GM23338 (cell line): Measurements from ENCODE around the gene KCNQ1OT1. TPM values are rescaled to one million over a fixed set of nuclear protein-coding genes. Genes with fewer than 3 reads are reported as not detected.

Experiments
- ATAC-seq: fragments of 200-7000 bp; cut with Tn5 transposase; 3 replicates; pipeline ENCODE4 v1.9.1; 2020
- DNase-seq: peaks from one replicate; pipeline ENCODE4 v3.0.0-alpha.2; 2015; ENCODE audit warnings: low spot score
- H2AFZ ChIP-seq: fragments of 200-600 bp; sonication (generic); 2 replicates; pipeline ENCODE4 v1.8.0; 2016; ENCODE audit warnings: antibody characterized with exemption, mild to moderate bottlenecking, moderate library complexity
- H3F3A ChIP-seq: fragments of 200-600 bp; sonication (generic); replicated peaks from 2 replicates; pipeline ENCODE4 v1.8.0; 2017; ENCODE audit warnings: antibody characterized with exemption, mixed run types, low read depth
- H3K27ac ChIP-seq: fragments of 200-600 bp; sonication (generic); 2 replicates; pipeline ENCODE4 v1.6.1; 2016; ENCODE audit warnings: low read depth
- H3K27me3 ChIP-seq: fragments of 200-600 bp; sonication (generic); 2 replicates; pipeline ENCODE4 v1.8.0; 2016; ENCODE audit warnings: mild to moderate bottlenecking, mixed run types, moderate library complexity; ENCODE audit not compliant: insufficient read depth
- H3K36me3 ChIP-seq: fragments of 200-600 bp; sonication (generic); 2 replicates; pipeline ENCODE4 v1.8.0; 2016; ENCODE audit warnings: mild to moderate bottlenecking; ENCODE audit not compliant: insufficient read depth
- H3K4me1 ChIP-seq: fragments of 200-600 bp; sonication (generic); 2 replicates; pipeline ENCODE4 v1.8.0; 2016; ENCODE audit warnings: mild to moderate bottlenecking, moderate library complexity; ENCODE audit not compliant: insufficient read depth
- H3K4me2 ChIP-seq: fragments of 200-600 bp; sonication (generic); 2 replicates; pipeline ENCODE4 v1.7.1; 2017; ENCODE audit warnings: mixed run types
- H3K4me3 ChIP-seq: fragments of 200-600 bp; sonication (generic); 2 replicates; pipeline ENCODE4 v1.6.1; 2016; ENCODE audit warnings: mixed run types
- H3K79me2 ChIP-seq: fragments of 200-600 bp; sonication (generic); replicated peaks from 2 replicates; pipeline ENCODE4 v1.8.0; 2017; ENCODE audit warnings: mild to moderate bottlenecking; ENCODE audit not compliant: insufficient read depth
- H3K9me2 ChIP-seq: fragments of 200-600 bp; sonication (generic); 2 replicates; pipeline ENCODE4 v1.8.0; 2017; ENCODE audit not compliant: insufficient read depth
- H4K20me1 ChIP-seq: fragments of 200-600 bp; sonication (generic); replicated peaks from 2 replicates; pipeline ENCODE4 v1.8.0; 2017; ENCODE audit warnings: mild to moderate bottlenecking; ENCODE audit not compliant: insufficient read depth
- H3K27ac Mint-ChIP-seq: 2 replicates; pipeline ENCODE4 v1.8.0; 2020; ENCODE audit warnings: inconsistent platforms, mild to moderate bottlenecking, moderate library complexity, mixed read lengths
- H3K27me3 Mint-ChIP-seq: 3 replicates; pipeline ENCODE4 v1.8.0; 2022; ENCODE audit warnings: low read depth, mild to moderate bottlenecking, moderate library complexity, mixed read lengths, inconsistent platforms; ENCODE audit not compliant: insufficient read depth, poor library complexity
- H3K36me3 Mint-ChIP-seq: 3 replicates; pipeline ENCODE4 v1.8.0; 2021; ENCODE audit warnings: low read depth, mild to moderate bottlenecking, inconsistent platforms, moderate library complexity, mixed read lengths
- H3K4me1 Mint-ChIP-seq: 3 replicates; pipeline ENCODE4 v1.8.0; 2020; ENCODE audit warnings: mild to moderate bottlenecking, inconsistent platforms, mixed read lengths
- H3K4me3 Mint-ChIP-seq: 3 replicates; pipeline ENCODE4 v1.8.0; 2021; ENCODE audit warnings: moderate library complexity, mild to moderate bottlenecking, inconsistent platforms, mixed read lengths
- H3K9me3 Mint-ChIP-seq: 3 replicates; pipeline ENCODE4 v1.8.0; 2020; ENCODE audit warnings: moderate library complexity, mild to moderate bottlenecking, inconsistent platforms, mixed read lengths
- CREB1 ChIP-seq: fragments of 250-450 bp; sonication (Bioruptor Pico); IDR thresholded peaks from 2 replicates; pipeline ENCODE4 v1.5.0; 2020; ENCODE audit warnings: low read depth, mild to moderate bottlenecking, moderate library complexity
- ETS1 ChIP-seq: IDR thresholded peaks from 2 replicates; pipeline ENCODE4 v1.6.1; 2016; ENCODE audit warnings: antibody characterized with exemption
- EZH2 ChIP-seq: fragments of 200-600 bp; sonication (generic); IDR thresholded peaks from one replicate; pipeline ENCODE4 v1.8.0; 2017; ENCODE audit warnings: antibody characterized with exemption, mild to moderate bottlenecking, low read depth; ENCODE audit not compliant: unreplicated experiment
- EZH2phosphoT487 ChIP-seq: fragments of 200-600 bp; sonication (generic); IDR thresholded peaks from one replicate; pipeline ENCODE4 v1.8.1; 2018; ENCODE audit warnings: antibody characterized with exemption; ENCODE audit not compliant: unreplicated experiment
- JUNB ChIP-seq: IDR thresholded peaks from one replicate; pipeline ENCODE4 v1.6.1; 2016; ENCODE audit warnings: antibody characterized with exemption; ENCODE audit not compliant: unreplicated experiment
- NANOG ChIP-seq: IDR thresholded peaks from 2 replicates; pipeline ENCODE4 v1.6.1; 2016; ENCODE audit warnings: antibody characterized with exemption, borderline replicate concordance
- POLR2AphosphoS5 ChIP-seq: IDR thresholded peaks from 2 replicates; pipeline ENCODE4 v1.6.1; 2016; ENCODE audit warnings: antibody characterized with exemption, low read depth
- STAT1 ChIP-seq: IDR thresholded peaks from one replicate; pipeline ENCODE4 v1.6.1; 2016; ENCODE audit warnings: antibody characterized with exemption; ENCODE audit not compliant: unreplicated experiment
- ZNF114 ChIP-seq: fragments of 250-450 bp; sonication (Bioruptor Pico); IDR thresholded peaks from 2 replicates; pipeline ENCODE4 v1.5.0; 2020; ENCODE audit warnings: mild to moderate bottlenecking, moderate library complexity
- ZNF331 ChIP-seq: fragments of 250-450 bp; sonication (Bioruptor Pico); IDR thresholded peaks from 2 replicates; pipeline ENCODE4 v1.5.0; 2020; ENCODE audit warnings: low read depth, mild to moderate bottlenecking, moderate library complexity
- polyA plus RNA-seq: library from polyadenylated mRNA; unstranded; fragments of >200 nt; fragmentation: Nextera tagmentation; extraction: Ambion mirVana; gene quantifications from 2 replicates; pipeline ENCODE4 v1.2.1, GENCODE V29; 2016
- total RNA-seq: library from RNA; depleted of rRNA; stranded (reverse); fragments of >200 nt; shearing (Covaris generic); gene quantifications from 2 replicates; pipeline ENCODE4 v1.2.3, GENCODE V29; 2014
- TF ChIP-seq, protein P1 (sequence below): fragments of 250-450 bp; sonication (Bioruptor Pico); IDR thresholded peaks from 2 replicates; pipeline ENCODE4 v1.5.0; 2020; ENCODE audit warnings: mild to moderate bottlenecking, moderate library complexity
- TF ChIP-seq, protein P2 (sequence below), 2 experiments: fragments of 200-600 bp in 1 of 2; sonication (generic) in 1 of 2; conservative IDR thresholded peaks; 2 replicates each; pipeline versions ENCODE4 v1.5.1 to v1.6.1; 2016 to 2017; ENCODE audit warnings: antibody characterized with exemption in 2 of 2, low read depth in 2 of 2, mild to moderate bottlenecking in 2 of 2, moderate library complexity in 1 of 2
- TF ChIP-seq, protein P3 (sequence below): IDR thresholded peaks from one replicate; pipeline ENCODE4 v1.6.1; 2018; ENCODE audit warnings: antibody characterized with exemption; ENCODE audit not compliant: unreplicated experiment

Gene KCNQ1OT1
- total and polyA plus RNA-seq, 2 experiments from 2014 or later: 1.5 to 4.2 TPM

GRCh38 chr11:2744166-2744565 is 44.4 kb upstream of the KCNQ1OT1 start:
- Histone ChIP-seq H3F3A (no peaks in the 10 kb centered on the region), H3K36me3 (no peaks in the 10 kb centered on the region), H3K27ac (no peak overlapping the region), H4K20me1 (no peaks in the 10 kb centered on the region), H3K9me2 (no peaks in the 10 kb centered on the region), H2AFZ (no peak overlapping the region), H3K4me2 (no peak overlapping the region), H3K79me2 (no peaks in the 10 kb centered on the region), H3K27me3 (peaks cover 17% of the 10 kb centered on the region), H3K4me3 (no peak overlapping the region), H3K4me1 (no peaks in the 10 kb centered on the region)
- Mint-ChIP-seq H3K4me3 (no peak overlapping the region), H3K9me3 (peaks cover 3% of the 10 kb centered on the region; the same call in 1 of the 3 replicates), H3K27me3 (peaks cover 38% of the 10 kb centered on the region), H3K27ac (no peak overlapping the region), H3K4me1 (no peaks in the 10 kb centered on the region; the same call in 2 of the 3 replicates), H3K36me3 (no peaks in the 10 kb centered on the region)
- ATAC-seq (no peak), DNase-seq (no peak)
- TF ChIP-seq, protein P1, sequence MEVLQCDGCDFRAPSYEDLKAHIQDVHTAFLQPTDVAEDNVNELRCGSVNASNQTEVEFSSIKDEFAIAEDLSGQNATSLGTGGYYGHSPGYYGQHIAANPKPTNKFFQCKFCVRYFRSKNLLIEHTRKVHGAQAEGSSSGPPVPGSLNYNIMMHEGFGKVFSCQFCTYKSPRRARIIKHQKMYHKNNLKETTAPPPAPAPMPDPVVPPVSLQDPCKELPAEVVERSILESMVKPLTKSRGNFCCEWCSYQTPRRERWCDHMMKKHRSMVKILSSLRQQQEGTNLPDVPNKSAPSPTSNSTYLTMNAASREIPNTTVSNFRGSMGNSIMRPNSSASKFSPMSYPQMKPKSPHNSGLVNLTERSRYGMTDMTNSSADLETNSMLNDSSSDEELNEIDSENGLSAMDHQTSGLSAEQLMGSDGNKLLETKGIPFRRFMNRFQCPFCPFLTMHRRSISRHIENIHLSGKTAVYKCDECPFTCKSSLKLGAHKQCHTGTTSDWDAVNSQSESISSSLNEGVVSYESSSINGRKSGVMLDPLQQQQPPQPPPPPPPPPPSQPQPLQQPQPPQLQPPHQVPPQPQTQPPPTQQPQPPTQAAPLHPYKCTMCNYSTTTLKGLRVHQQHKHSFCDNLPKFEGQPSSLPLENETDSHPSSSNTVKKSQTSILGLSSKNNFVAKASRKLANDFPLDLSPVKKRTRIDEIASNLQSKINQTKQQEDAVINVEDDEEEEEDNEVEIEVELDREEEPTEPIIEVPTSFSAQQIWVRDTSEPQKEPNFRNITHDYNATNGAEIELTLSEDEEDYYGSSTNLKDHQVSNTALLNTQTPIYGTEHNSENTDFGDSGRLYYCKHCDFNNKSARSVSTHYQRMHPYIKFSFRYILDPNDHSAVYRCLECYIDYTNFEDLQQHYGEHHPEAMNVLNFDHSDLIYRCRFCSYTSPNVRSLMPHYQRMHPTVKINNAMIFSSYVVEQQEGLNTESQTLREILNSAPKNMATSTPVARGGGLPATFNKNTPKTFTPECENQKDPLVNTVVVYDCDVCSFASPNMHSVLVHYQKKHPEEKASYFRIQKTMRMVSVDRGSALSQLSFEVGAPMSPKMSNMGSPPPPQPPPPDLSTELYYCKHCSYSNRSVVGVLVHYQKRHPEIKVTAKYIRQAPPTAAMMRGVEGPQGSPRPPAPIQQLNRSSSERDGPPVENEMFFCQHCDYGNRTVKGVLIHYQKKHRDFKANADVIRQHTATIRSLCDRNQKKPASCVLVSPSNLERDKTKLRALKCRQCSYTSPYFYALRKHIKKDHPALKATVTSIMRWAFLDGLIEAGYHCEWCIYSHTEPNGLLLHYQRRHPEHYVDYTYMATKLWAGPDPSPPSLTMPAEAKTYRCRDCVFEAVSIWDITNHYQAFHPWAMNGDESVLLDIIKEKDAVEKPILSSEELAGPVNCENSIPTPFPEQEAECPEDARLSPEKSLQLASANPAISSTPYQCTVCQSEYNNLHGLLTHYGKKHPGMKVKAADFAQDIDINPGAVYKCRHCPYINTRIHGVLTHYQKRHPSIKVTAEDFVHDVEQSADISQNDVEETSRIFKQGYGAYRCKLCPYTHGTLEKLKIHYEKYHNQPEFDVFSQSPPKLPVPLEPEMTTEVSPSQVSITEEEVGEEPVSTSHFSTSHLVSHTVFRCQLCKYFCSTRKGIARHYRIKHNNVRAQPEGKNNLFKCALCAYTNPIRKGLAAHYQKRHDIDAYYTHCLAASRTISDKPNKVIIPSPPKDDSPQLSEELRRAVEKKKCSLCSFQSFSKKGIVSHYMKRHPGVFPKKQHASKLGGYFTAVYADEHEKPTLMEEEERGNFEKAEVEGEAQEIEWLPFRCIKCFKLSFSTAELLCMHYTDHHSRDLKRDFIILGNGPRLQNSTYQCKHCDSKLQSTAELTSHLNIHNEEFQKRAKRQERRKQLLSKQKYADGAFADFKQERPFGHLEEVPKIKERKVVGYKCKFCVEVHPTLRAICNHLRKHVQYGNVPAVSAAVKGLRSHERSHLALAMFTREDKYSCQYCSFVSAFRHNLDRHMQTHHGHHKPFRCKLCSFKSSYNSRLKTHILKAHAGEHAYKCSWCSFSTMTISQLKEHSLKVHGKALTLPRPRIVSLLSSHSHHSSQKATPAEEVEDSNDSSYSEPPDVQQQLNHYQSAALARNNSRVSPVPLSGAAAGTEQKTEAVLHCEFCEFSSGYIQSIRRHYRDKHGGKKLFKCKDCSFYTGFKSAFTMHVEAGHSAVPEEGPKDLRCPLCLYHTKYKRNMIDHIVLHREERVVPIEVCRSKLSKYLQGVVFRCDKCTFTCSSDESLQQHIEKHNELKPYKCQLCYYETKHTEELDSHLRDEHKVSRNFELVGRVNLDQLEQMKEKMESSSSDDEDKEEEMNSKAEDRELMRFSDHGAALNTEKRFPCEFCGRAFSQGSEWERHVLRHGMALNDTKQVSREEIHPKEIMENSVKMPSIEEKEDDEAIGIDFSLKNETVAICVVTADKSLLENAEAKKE (CRISPR knock-in tag): no peak
- TF ChIP-seq CREB1 (CRISPR knock-in tag) (no peak), STAT1 (no peak), EZH2 (no peak), JUNB (no peak), EZH2phosphoT487 (no peak), NANOG (no peak), ZNF114 (no peak), POLR2AphosphoS5 (no peak), ETS1 (no peak), ZNF331 (CRISPR knock-in tag) (no peak)
- TF ChIP-seq, protein P2, sequence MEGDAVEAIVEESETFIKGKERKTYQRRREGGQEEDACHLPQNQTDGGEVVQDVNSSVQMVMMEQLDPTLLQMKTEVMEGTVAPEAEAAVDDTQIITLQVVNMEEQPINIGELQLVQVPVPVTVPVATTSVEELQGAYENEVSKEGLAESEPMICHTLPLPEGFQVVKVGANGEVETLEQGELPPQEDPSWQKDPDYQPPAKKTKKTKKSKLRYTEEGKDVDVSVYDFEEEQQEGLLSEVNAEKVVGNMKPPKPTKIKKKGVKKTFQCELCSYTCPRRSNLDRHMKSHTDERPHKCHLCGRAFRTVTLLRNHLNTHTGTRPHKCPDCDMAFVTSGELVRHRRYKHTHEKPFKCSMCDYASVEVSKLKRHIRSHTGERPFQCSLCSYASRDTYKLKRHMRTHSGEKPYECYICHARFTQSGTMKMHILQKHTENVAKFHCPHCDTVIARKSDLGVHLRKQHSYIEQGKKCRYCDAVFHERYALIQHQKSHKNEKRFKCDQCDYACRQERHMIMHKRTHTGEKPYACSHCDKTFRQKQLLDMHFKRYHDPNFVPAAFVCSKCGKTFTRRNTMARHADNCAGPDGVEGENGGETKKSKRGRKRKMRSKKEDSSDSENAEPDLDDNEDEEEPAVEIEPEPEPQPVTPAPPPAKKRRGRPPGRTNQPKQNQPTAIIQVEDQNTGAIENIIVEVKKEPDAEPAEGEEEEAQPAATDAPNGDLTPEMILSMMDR (conservative IDR thresholded peaks at IDR 0.05; ENCODE audit: low read depth in 2 of 2): no peak
- TF ChIP-seq, protein P3, sequence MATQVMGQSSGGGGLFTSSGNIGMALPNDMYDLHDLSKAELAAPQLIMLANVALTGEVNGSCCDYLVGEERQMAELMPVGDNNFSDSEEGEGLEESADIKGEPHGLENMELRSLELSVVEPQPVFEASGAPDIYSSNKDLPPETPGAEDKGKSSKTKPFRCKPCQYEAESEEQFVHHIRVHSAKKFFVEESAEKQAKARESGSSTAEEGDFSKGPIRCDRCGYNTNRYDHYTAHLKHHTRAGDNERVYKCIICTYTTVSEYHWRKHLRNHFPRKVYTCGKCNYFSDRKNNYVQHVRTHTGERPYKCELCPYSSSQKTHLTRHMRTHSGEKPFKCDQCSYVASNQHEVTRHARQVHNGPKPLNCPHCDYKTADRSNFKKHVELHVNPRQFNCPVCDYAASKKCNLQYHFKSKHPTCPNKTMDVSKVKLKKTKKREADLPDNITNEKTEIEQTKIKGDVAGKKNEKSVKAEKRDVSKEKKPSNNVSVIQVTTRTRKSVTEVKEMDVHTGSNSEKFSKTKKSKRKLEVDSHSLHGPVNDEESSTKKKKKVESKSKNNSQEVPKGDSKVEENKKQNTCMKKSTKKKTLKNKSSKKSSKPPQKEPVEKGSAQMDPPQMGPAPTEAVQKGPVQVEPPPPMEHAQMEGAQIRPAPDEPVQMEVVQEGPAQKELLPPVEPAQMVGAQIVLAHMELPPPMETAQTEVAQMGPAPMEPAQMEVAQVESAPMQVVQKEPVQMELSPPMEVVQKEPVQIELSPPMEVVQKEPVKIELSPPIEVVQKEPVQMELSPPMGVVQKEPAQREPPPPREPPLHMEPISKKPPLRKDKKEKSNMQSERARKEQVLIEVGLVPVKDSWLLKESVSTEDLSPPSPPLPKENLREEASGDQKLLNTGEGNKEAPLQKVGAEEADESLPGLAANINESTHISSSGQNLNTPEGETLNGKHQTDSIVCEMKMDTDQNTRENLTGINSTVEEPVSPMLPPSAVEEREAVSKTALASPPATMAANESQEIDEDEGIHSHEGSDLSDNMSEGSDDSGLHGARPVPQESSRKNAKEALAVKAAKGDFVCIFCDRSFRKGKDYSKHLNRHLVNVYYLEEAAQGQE: no peak
